ENCODE data around the gene DLGAP1.

DNA sequence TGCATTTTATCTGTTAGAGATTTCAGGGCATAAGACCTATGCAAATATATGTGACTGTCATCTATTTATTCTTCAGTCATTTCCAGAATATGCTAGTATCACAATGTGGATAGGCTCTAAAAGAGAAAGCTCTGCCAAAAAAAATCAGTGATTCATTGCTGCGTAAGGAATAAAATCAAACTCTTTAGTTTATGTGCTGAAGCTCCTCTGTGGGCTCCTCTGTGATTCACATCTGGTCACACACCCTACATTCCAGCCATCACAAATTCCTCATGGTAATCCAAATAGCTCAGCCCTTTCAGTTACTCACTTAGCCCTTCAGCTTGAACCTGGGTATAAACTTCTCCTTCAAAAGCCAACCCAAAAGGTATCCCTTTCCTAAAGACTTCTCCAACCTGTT is 21.4 kb downstream of the DLGAP1 start:
- TF ChIP-seq, protein P1, sequence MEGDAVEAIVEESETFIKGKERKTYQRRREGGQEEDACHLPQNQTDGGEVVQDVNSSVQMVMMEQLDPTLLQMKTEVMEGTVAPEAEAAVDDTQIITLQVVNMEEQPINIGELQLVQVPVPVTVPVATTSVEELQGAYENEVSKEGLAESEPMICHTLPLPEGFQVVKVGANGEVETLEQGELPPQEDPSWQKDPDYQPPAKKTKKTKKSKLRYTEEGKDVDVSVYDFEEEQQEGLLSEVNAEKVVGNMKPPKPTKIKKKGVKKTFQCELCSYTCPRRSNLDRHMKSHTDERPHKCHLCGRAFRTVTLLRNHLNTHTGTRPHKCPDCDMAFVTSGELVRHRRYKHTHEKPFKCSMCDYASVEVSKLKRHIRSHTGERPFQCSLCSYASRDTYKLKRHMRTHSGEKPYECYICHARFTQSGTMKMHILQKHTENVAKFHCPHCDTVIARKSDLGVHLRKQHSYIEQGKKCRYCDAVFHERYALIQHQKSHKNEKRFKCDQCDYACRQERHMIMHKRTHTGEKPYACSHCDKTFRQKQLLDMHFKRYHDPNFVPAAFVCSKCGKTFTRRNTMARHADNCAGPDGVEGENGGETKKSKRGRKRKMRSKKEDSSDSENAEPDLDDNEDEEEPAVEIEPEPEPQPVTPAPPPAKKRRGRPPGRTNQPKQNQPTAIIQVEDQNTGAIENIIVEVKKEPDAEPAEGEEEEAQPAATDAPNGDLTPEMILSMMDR (IDR thresholded peaks at IDR 0.05; ENCODE audit: poor library complexity), result no peak
- TF ChIP-seq EZH2 (IDR thresholded peaks at IDR 0.05; ENCODE audit: borderline replicate concordance) (no peak), EZH2phosphoT487 (IDR thresholded peaks at IDR 0.05; ENCODE audit: low read depth, severe bottlenecking, unreplicated experiment) (no peak)
